HCT116 (cell line): ENCODE data around the gene RTL3. TPM values are rescaled to one million over a fixed set of nuclear protein-coding genes. Genes with fewer than 3 reads are reported as not detected.

ENCODE experiments used
- ATAC-seq: fragments of 200-7000 bp; cut with Tn5 transposase; 2 replicates; pipeline ENCODE4 v1.9.1; 2020; ENCODE audit warnings: mild to moderate bottlenecking, moderate library complexity
- BruUV-seq: library from RNA; stranded (reverse); fragments of 400-500 nt; replicated peaks from 2 replicates; lab custom pipeline; 2021; lab: Mats Ljungman, UMichigan
- CTCF ChIA-PET: fragments of 300-600 bp; sonication (Branson Sonifier 250); formaldehyde crosslinking; loops from one replicate; lab custom pipeline; 2021; ENCODE audit warnings: antibody characterized with exemption; lab: Charles Lee
- POLR2A ChIA-PET: fragments of 300-600, 350-600 bp; sonication (Branson Sonifier 250); formaldehyde crosslinking; loops from one replicate; lab custom pipeline; 2021; ENCODE audit warnings: antibody characterized with exemption; lab: Charles Lee
- RAD21 ChIA-PET, 2 experiments: fragments of 300-600 bp; sonication (Branson Sonifier 250); formaldehyde crosslinking; loops; one replicate each; lab custom pipeline; 2023; ENCODE audit warnings: low total read pairs in 2 of 2; ENCODE audit not compliant: uncharacterized antibody in 2 of 2, unreplicated experiment in 2 of 2, low non-redundant PET in 1 of 2; lab: Charles Lee
- DNase-seq: peaks from one replicate; pipeline ENCODE4 v3.0.0-alpha.2; 2010; ENCODE audit warnings: low read depth, low spot score
- H2AFZ ChIP-seq: fragments of 200-600 bp; shearing (Covaris generic), sonication (generic); 2 replicates; pipeline ENCODE4 v1.6.1; 2017; ENCODE audit warnings: low read depth, mixed run types, mixed read lengths, antibody characterized with exemption, low read length; ENCODE audit not compliant: poor library complexity, severe bottlenecking
- H3K27ac ChIP-seq: 2 replicates; pipeline ENCODE4 v1.5.1; 2012; ENCODE audit warnings: low read depth, low read length
- H3K27me3 ChIP-seq: fragments of 200-600 bp; sonication (generic); 2 replicates; pipeline ENCODE4 v1.6.1; 2016; ENCODE audit warnings: mixed run types, low read length, mixed read lengths; ENCODE audit not compliant: insufficient read depth
- H3K36me3 ChIP-seq, 2 experiments: fragments of 200-500 bp in 1 of 2; fragments of 200-600 bp in 1 of 2; sonication (Bioruptor generic) in 1 of 2; sonication (generic) in 1 of 2; 2 replicates each; pipeline versions ENCODE4 v1.5.1 to v1.6.1; 2014 to 2016; ENCODE audit warnings: low read length in 2 of 2, inconsistent platforms in 1 of 2, mixed read lengths in 1 of 2, mixed run types in 1 of 2; ENCODE audit not compliant: insufficient read depth in 2 of 2, control insufficient read depth in 1 of 2
- H3K4me1 ChIP-seq, 2 experiments: fragments of 200-600 bp in 1 of 2; sonication (generic) in 1 of 2; 2 replicates each; pipeline versions ENCODE4 v1.5.1 to v1.6.1; 2012 to 2017; ENCODE audit warnings: low read length in 2 of 2, inconsistent platforms in 1 of 2, mild to moderate bottlenecking in 1 of 2, mixed read lengths in 1 of 2, mixed run types in 1 of 2, moderate library complexity in 1 of 2; ENCODE audit not compliant: insufficient read depth in 2 of 2, control insufficient read depth in 1 of 2
- H3K4me2 ChIP-seq: fragments of 200-600 bp; sonication (generic); 2 replicates; pipeline ENCODE4 v1.6.1; 2017; ENCODE audit warnings: mixed run types, low read length, mixed read lengths
- H3K4me3 ChIP-seq, 2 experiments: fragments of 200-600 bp in 1 of 2; sonication (generic) in 1 of 2; replicated peaks in 1 of 2; 2 replicates each; pipeline ENCODE4 v1.5.1; 2011 to 2016; ENCODE audit warnings: low read length in 2 of 2, control low read depth in 1 of 2, low read depth in 1 of 2, mild to moderate bottlenecking in 1 of 2, mixed read lengths in 1 of 2, mixed run types in 1 of 2
- H3K79me2 ChIP-seq: fragments of 200-600 bp; sonication (generic); 2 replicates; pipeline ENCODE4 v1.6.1; 2017; ENCODE audit warnings: mild to moderate bottlenecking, mixed run types, low read length, moderate library complexity, mixed read lengths; ENCODE audit not compliant: insufficient read depth
- H3K9ac ChIP-seq: fragments of 200-600 bp; sonication (generic); 2 replicates; pipeline ENCODE4 v1.6.1; 2016; ENCODE audit warnings: low read length, mixed read lengths
- H3K9me2 ChIP-seq: fragments of 200-600 bp; sonication (generic), shearing (Covaris generic); 2 replicates; pipeline ENCODE4 v1.6.1; 2017; ENCODE audit warnings: mixed run types, mild to moderate bottlenecking, moderate library complexity; ENCODE audit not compliant: insufficient read depth
- H3K9me3 ChIP-seq, 2 experiments: fragments of 200-500 bp in 1 of 2; fragments of 200-600 bp in 1 of 2; sonication (Bioruptor generic) in 1 of 2; sonication (generic) in 1 of 2; 2 replicates each; pipeline ENCODE4 v1.6.1; 2014 to 2017; ENCODE audit warnings: low read length in 2 of 2, mixed read lengths in 2 of 2, inconsistent platforms in 1 of 2, low read depth in 1 of 2, mild to moderate bottlenecking in 1 of 2, mixed run types in 1 of 2, moderate library complexity in 1 of 2; ENCODE audit not compliant: control insufficient read depth in 1 of 2, insufficient read depth in 1 of 2
- H4K20me1 ChIP-seq: fragments of 200-600 bp; sonication (generic), shearing (Covaris generic); 2 replicates; pipeline ENCODE4 v1.6.1; 2017; ENCODE audit warnings: mixed run types, mild to moderate bottlenecking, moderate library complexity; ENCODE audit not compliant: insufficient read depth
- CEBPB ChIP-seq: IDR thresholded peaks from 2 replicates; pipeline ENCODE4 v1.6.1; 2012; ENCODE audit warnings: low read depth
- EGR1 ChIP-seq: IDR thresholded peaks from 2 replicates; pipeline ENCODE4 v1.6.1; 2012; ENCODE audit warnings: low read depth
- EZH2phosphoT487 ChIP-seq: fragments of 200-600 bp; IDR thresholded peaks from 2 replicates; pipeline ENCODE4 v1.6.1; 2018; ENCODE audit warnings: antibody characterized with exemption, borderline replicate concordance
- FOSL1 ChIP-seq: IDR thresholded peaks from 2 replicates; pipeline ENCODE4 v1.6.1; 2012; ENCODE audit warnings: low read depth
- POLR2A ChIP-seq: IDR thresholded peaks from 2 replicates; pipeline ENCODE4 v1.7.0; 2011; ENCODE audit warnings: borderline replicate concordance; ENCODE audit not compliant: insufficient read depth, insufficient read length; ENCODE audit errors: extremely low read depth
- POLR2AphosphoS5 ChIP-seq: IDR thresholded peaks from 2 replicates; pipeline ENCODE4 v1.6.1; 2011; ENCODE audit warnings: mild to moderate bottlenecking, low read depth, low read length, moderate library complexity
- SRF ChIP-seq: IDR thresholded peaks from 2 replicates; pipeline ENCODE4 v1.6.1; 2012; ENCODE audit warnings: low read depth
- TCF7L2 ChIP-seq: IDR thresholded peaks from 2 replicates; pipeline ENCODE4 v1.7.0; 2011; ENCODE audit warnings: borderline replicate concordance, inconsistent platforms; ENCODE audit not compliant: insufficient read depth, insufficient read length; ENCODE audit errors: extremely low read depth
- intact Hi-C: fragments of 100-400 bp; cut with micrococcal nuclease; formaldehyde crosslinking; loops from 2 replicates; pipeline ENCODE4 v1.10.0; 2022
- total RNA-seq: library from RNA; stranded (reverse); gene quantifications from one replicate; pipeline ENCODE4 v1.2.1, GENCODE V29; 2021; ENCODE audit not compliant: unreplicated experiment
- TF ChIP-seq, protein P1 (sequence below), 3 experiments: fragments of 200-600 bp in 1 of 3; sonication (generic) in 1 of 3; IDR thresholded peaks in 2 of 3; conservative IDR thresholded peaks in 1 of 3; 2 replicates each; pipeline ENCODE4 v1.5.1; 2012 to 2017; ENCODE audit warnings: low read depth in 2 of 3, low read length in 2 of 3, antibody characterized with exemption in 1 of 3, borderline replicate concordance in 1 of 3, control low read depth in 1 of 3, mild to moderate bottlenecking in 1 of 3, mixed read lengths in 1 of 3, mixed run types in 1 of 3, moderate library complexity in 1 of 3; ENCODE audit not compliant: insufficient read depth in 1 of 3
- TF ChIP-seq, protein P2 (sequence below): IDR thresholded peaks from 2 replicates; pipeline ENCODE4 v1.6.1; 2012; ENCODE audit warnings: low read depth
- TF ChIP-seq, protein P3 (sequence below): IDR thresholded peaks from 2 replicates; pipeline ENCODE4 v1.6.1; 2012
- TF ChIP-seq, protein P4 (sequence below): IDR thresholded peaks from 2 replicates; pipeline ENCODE4 v1.6.1; 2011; ENCODE audit warnings: mild to moderate bottlenecking, low read length, moderate library complexity; ENCODE audit not compliant: insufficient replicate concordance; ENCODE audit errors: extremely low read depth

RTL3 gene
- total RNA-seq, 1 experiment from 2014 or later = not detected

DNA sequence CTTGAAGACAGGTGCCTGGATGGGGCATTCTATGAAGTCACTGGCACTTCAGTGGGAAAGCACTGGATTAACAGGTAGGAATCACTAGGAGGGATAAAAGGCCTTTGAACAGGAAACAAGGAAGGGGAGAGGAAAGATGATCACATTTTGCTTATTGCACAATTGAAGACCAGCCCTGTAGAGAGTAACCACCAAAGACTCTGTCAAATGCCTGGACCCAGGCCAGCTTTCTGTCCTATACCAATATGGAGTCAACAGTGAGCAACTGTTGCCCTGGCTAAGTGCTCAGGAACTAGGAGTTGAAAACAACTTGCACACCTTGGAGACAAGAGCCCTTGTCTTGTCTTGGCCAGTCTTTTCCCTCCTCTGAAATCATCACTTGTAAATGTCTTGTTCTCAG lies 14.1 kb upstream of the RTL3 start:
- Histone ChIP-seq H3K9ac (no peak overlapping the region), H3K27ac (no peak overlapping the region), H3K79me2 (no peaks in the 10 kb centered on the region), H4K20me1 (no peaks in the 10 kb centered on the region), H3K9me2 (no peaks in the 10 kb centered on the region), H3K27me3 (no peaks in the 10 kb centered on the region), H3K9me3 (no peaks in the 10 kb centered on the region), H3K4me1 (no peaks in the 10 kb centered on the region), H2AFZ (no peak overlapping the region), H3K36me3 (no peaks in the 10 kb centered on the region), H3K4me2 (no peak overlapping the region), H3K4me3 (no peak overlapping the region)
- ATAC-seq (no peak), DNase-seq (no peak)
- ChIA-PET RAD21 (no interaction called here), POLR2A (no interaction called here), CTCF (no interaction called here)
- TF ChIP-seq TCF7L2 (no peak), FOSL1 (no peak), EZH2phosphoT487 (no peak), EGR1 (no peak), POLR2A (no peak), SRF (no peak), CEBPB (no peak), POLR2AphosphoS5 (no peak)
- TF ChIP-seq, protein P1, sequence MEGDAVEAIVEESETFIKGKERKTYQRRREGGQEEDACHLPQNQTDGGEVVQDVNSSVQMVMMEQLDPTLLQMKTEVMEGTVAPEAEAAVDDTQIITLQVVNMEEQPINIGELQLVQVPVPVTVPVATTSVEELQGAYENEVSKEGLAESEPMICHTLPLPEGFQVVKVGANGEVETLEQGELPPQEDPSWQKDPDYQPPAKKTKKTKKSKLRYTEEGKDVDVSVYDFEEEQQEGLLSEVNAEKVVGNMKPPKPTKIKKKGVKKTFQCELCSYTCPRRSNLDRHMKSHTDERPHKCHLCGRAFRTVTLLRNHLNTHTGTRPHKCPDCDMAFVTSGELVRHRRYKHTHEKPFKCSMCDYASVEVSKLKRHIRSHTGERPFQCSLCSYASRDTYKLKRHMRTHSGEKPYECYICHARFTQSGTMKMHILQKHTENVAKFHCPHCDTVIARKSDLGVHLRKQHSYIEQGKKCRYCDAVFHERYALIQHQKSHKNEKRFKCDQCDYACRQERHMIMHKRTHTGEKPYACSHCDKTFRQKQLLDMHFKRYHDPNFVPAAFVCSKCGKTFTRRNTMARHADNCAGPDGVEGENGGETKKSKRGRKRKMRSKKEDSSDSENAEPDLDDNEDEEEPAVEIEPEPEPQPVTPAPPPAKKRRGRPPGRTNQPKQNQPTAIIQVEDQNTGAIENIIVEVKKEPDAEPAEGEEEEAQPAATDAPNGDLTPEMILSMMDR (IDR thresholded peaks at IDR 0.05 in 2 of 3, conservative IDR thresholded peaks at IDR 0.05 in 1 of 3; ENCODE audit: borderline replicate concordance in 1 of 3, insufficient read depth in 1 of 3, low read depth in 2 of 3, low read length in 2 of 3) = no peak
- TF ChIP-seq, protein P2, sequence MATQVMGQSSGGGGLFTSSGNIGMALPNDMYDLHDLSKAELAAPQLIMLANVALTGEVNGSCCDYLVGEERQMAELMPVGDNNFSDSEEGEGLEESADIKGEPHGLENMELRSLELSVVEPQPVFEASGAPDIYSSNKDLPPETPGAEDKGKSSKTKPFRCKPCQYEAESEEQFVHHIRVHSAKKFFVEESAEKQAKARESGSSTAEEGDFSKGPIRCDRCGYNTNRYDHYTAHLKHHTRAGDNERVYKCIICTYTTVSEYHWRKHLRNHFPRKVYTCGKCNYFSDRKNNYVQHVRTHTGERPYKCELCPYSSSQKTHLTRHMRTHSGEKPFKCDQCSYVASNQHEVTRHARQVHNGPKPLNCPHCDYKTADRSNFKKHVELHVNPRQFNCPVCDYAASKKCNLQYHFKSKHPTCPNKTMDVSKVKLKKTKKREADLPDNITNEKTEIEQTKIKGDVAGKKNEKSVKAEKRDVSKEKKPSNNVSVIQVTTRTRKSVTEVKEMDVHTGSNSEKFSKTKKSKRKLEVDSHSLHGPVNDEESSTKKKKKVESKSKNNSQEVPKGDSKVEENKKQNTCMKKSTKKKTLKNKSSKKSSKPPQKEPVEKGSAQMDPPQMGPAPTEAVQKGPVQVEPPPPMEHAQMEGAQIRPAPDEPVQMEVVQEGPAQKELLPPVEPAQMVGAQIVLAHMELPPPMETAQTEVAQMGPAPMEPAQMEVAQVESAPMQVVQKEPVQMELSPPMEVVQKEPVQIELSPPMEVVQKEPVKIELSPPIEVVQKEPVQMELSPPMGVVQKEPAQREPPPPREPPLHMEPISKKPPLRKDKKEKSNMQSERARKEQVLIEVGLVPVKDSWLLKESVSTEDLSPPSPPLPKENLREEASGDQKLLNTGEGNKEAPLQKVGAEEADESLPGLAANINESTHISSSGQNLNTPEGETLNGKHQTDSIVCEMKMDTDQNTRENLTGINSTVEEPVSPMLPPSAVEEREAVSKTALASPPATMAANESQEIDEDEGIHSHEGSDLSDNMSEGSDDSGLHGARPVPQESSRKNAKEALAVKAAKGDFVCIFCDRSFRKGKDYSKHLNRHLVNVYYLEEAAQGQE = no peak
- TF ChIP-seq, protein P3, sequence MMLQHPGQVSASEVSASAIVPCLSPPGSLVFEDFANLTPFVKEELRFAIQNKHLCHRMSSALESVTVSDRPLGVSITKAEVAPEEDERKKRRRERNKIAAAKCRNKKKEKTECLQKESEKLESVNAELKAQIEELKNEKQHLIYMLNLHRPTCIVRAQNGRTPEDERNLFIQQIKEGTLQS = no peak
- TF ChIP-seq, protein P4, sequence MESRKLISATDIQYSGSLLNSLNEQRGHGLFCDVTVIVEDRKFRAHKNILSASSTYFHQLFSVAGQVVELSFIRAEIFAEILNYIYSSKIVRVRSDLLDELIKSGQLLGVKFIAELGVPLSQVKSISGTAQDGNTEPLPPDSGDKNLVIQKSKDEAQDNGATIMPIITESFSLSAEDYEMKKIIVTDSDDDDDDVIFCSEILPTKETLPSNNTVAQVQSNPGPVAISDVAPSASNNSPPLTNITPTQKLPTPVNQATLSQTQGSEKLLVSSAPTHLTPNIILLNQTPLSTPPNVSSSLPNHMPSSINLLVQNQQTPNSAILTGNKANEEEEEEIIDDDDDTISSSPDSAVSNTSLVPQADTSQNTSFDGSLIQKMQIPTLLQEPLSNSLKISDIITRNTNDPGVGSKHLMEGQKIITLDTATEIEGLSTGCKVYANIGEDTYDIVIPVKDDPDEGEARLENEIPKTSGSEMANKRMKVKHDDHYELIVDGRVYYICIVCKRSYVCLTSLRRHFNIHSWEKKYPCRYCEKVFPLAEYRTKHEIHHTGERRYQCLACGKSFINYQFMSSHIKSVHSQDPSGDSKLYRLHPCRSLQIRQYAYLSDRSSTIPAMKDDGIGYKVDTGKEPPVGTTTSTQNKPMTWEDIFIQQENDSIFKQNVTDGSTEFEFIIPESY = no peak
- intact Hi-C loops = no loop called here
- no TSS peak for BruUV-seq
